Mammary epithelial cell (primary cell): Measurements from ENCODE around the gene CORO1A.
"Not testable (repeated sequence)": the region's sequence is repeated elsewhere in the genome, so short reads cannot be mapped to it uniquely, and the experiment has no call there.

ENCODE experiments used
- EZH2 ChIP-seq: IDR thresholded peaks from 2 replicates; pipeline ENCODE4 v1.6.1; 2012; ENCODE audit warnings: low read length, inconsistent platforms, borderline replicate concordance
- TF ChIP-seq, protein P1 (sequence below), 2 donors: IDR thresholded peaks in 1 of 2; conservative IDR thresholded peaks in 1 of 2; 2 replicates each; pipeline ENCODE4 v1.5.1; 2011 to 2012; ENCODE audit warnings: inconsistent platforms in 2 of 2, low read length in 2 of 2, mild to moderate bottlenecking in 2 of 2, control low read depth in 1 of 2, low read depth in 1 of 2; ENCODE audit not compliant: insufficient read depth in 1 of 2; ENCODE audit errors: extremely low read depth in 1 of 2

DNA sequence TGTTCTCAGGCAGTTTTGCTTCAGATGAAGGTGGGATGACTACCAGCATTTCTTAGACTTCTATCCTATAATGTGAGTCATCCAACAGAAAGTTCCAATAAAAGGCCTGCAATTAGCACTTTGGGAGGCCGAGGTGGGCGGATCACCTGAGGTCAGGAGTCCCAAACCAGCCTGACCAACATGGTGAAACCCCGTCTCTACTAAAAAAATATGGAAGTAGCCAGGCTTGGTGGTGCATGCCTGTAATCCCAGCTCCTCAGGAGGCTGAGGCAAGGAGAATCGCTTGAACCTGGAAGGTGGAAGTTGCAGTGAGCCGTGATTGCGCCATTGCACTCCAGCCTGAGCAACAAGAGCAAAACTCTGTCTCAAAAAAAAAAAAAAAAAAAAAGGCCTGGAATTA is 6.5 kb upstream of the CORO1A start:
- TF ChIP-seq, protein P1, sequence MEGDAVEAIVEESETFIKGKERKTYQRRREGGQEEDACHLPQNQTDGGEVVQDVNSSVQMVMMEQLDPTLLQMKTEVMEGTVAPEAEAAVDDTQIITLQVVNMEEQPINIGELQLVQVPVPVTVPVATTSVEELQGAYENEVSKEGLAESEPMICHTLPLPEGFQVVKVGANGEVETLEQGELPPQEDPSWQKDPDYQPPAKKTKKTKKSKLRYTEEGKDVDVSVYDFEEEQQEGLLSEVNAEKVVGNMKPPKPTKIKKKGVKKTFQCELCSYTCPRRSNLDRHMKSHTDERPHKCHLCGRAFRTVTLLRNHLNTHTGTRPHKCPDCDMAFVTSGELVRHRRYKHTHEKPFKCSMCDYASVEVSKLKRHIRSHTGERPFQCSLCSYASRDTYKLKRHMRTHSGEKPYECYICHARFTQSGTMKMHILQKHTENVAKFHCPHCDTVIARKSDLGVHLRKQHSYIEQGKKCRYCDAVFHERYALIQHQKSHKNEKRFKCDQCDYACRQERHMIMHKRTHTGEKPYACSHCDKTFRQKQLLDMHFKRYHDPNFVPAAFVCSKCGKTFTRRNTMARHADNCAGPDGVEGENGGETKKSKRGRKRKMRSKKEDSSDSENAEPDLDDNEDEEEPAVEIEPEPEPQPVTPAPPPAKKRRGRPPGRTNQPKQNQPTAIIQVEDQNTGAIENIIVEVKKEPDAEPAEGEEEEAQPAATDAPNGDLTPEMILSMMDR (conservative IDR thresholded peaks at IDR 0.05 in 1 of 2, IDR thresholded peaks at IDR 0.05 in 1 of 2; ENCODE audit: extremely low read depth in 1 of 2, insufficient read depth in 1 of 2, low read depth in 1 of 2, low read length in 2 of 2) = not testable (repeated sequence)
- TF ChIP-seq EZH2 = not testable (repeated sequence)
